Right ventricle myocardium superior (tissue), 1 donor: ENCODE results near the gene PHB1. TPM values are rescaled to one million over a fixed set of nuclear protein-coding genes. Genes with fewer than 3 reads are reported as not detected.
A peak's percentile ranks its signal among the peaks of the same experiment; 100 is the strongest.
"Not testable (repeated sequence)": the region's sequence is repeated elsewhere in the genome, so short reads cannot be mapped to it uniquely, and the experiment has no call there.

Experiments
- ATAC-seq: fragments of 200-7000 bp; cut with Tn5 transposase; one replicate; pipeline ENCODE4 v1.9.1; 2020; ENCODE audit warnings: mild to moderate bottlenecking; ENCODE audit not compliant: poor library complexity
- DNase-seq: peaks from one replicate; pipeline ENCODE4 v3.0.0-alpha.2; 2020
- intact Hi-C: fragments of 100-400 bp; cut with DNase I; formaldehyde crosslinking; loops from one replicate; pipeline ENCODE4 v1.11.2; 2022
- total RNA-seq: library from RNA; stranded (reverse); fragmentation: NEBNext Ultra II Directional; extraction: Animal tissue kit (Norgen Biotek cat#: 25700); gene quantifications from one replicate; pipeline ENCODE4 v1.2.1, GENCODE V29; 2021
- donor health status: DM: no; HTN: yes; CAD: no; lungs with severe emphysema.

PHB1 gene
- total RNA-seq, 1 donor from 2014 or later: 236 TPM

DNA sequence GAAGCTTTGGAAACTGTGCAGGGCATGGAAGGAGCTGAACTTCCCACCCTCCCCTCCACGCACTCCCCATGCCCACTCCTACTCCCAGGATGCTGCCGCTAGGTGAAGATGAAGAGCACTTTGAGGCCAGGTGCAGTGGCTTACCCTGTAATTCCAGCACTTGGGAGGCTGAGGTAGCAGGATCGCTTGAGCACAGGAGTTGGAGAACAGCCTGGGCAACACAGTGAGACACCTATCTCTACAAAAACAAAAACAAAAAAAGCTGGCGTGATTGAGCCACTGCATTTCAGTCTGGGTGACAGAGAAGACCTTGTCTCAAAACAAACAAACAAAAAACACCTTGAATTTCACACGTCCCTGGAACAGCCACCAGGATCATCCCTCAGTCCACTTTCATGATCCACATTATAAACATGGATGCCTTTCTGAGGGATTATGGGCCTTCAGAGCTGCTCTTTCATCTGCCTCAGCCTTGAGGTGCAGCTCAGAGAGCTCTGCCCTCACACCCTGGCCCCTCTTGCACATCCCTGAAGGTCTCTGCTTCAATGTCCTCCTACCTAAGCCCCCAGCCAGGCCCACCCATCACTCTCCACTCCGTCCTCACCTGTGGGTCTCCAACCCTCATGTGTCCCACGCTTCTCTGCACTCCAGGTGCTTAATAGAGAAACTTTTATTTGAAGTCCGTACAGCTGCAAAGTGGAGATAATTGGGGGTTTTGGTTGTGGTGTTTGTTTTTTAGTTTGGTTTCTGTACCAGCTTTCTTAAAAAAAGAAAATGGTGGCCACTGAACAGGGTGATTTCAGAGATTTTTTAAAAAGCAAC is 25.8 kb downstream of the PHB1 start:
- intact Hi-C loops: no loop called here
- ATAC-seq: no peak

DNA sequence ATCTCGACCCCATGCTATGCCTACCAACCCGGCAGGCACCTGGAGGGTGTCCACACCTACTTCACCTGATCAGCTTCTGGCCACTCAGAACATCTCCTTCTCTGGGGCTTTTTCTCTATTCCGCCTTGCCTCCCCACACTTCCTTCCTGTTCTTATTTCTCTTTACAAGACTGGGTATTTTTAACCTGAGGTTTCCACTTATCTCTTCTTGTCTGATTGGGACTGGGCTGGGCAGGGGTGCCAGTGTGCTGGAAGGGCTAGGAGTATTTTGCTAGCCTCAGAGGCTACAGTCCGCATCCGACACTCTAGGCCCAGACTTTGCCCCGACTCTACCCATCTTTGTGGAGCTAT is 26.4 kb downstream of the PHB1 start:
- ATAC-seq: no peak
- intact Hi-C loops: no loop called here

More for the DNA sequence above, 25.8 kb downstream of the PHB1 start:
- DNase-seq: no peak

DNA sequence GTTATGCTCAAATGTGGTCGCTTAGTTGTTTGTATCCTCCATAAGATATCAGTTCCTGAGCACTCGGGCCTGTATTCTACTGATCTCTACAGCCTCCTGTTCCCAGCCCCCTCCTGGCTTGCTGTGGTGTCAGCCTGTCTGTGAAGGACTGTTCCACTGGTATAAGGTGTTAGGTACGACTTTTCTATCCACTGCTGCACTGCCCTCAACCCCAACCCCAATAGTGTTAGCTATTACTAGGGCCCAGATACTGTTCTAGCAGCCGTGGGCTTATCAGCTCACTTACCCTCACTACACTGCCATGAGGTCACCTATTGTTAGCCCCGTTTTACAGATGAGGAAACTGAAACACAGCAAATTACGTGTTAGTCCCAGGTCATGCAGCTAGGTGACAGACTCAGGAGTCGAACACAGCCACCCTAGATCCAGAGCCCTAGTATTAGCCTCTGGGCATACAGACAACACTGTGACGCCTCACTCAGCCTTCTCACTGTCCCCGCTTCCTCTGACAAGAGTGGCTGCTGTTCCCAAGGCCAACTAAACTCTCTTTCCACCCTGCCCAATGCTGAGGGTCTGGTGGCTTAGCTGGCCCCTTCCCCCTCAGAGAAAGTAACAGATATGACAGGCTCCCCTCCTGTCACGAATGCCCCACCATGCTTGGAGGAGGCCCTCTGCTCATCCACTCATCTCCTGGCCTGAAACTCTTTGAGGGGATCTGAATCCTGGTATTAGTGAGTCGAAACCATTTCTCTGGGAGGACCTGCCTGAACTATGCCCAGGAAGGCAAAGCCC is 27.0 kb downstream of the PHB1 start:
- ATAC-seq (no peak), DNase-seq (no peak)
- intact Hi-C loops: no loop called here

More for the DNA sequence above, 26.4 kb downstream of the PHB1 start:
- DNase-seq: no peak

DNA sequence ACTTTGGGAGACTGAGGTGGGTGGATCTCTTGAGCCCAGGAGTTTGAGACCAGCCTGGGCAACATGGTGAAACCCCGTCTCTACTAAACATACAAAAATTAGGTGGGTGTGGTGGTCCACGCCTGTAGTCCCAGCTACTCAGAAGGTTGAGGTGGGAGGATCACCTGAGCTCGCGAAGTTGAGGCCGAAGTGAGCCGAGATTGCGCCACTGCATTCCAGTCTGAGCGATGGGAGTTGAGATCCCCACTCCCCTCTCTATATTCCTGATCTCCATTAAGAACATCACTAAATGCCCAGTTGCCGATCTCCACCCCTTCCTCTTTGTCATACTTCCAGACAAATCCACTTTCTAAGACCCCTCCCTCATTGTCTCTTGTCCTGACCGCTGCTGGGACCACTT is 28.3 kb downstream of the PHB1 start:
- DNase-seq (no peak), ATAC-seq (no peak)
- intact Hi-C loops: no loop called here

DNA sequence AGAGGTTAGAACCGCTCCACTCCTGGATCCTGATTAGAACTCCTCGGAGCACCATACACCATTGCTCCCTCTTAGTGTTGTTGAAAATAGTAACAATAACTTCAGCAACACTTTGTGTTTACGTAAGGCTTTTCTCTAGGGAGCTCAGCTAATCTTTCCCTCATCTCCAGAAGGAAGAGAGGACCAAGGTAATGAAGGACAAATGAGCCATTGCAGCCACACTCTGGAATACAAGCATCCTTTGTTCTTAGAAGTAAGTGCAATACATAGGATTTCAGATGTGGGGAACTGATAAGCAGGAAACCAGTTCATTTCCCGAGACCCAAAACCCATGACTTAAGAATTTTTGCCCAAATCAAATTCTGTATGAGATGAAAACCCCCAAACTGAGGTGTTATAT is 29.7 kb downstream of the PHB1 start:
- no peak for ATAC-seq
- no peak for DNase-seq
- intact Hi-C loops: no loop called here

DNA sequence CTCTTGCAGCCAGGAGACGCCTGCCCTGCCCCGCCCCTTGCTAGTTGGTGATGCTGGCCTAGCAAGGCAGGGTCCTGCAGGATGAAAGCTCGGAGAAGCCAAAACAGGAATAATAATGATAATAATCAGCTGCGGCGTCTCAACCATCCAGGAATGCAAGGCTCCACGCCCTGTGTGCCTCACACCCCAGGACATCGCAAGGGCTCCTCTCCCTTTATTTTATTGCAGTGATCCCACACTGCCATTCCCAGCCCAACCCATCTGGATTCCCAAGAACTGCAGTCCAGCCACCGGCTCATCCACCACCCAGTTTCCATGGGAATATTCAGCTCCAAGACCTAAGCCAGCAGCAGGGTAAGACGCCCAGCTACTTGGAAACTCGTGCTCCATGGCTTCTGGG is 31.6 kb downstream of the PHB1 start:
- ATAC-seq: no peak
- no peak for DNase-seq
- intact Hi-C loops: no loop called here

DNA sequence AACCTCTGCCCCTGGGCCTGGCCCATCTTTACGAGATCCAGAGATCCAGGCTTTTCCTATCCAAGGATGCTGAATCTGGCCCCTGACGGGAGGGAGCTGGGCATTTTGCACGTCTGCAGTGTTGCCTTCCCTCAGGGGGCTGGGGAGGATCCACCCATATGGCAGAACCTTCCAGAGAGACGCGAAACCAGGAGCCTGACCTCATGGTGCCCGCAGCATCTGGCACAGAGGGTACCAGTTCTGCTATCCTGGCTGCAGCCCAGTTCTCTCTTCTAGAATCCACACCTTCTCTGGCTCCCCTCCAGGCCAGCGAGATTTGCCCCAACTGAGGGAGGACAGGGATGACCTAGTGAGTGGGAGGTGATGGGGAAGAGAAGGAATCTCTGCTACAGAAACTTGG is 32.1 kb downstream of the PHB1 start:
- ATAC-seq (peak; percentile 52), DNase-seq (no peak)
- intact Hi-C loops: no loop called here

DNA sequence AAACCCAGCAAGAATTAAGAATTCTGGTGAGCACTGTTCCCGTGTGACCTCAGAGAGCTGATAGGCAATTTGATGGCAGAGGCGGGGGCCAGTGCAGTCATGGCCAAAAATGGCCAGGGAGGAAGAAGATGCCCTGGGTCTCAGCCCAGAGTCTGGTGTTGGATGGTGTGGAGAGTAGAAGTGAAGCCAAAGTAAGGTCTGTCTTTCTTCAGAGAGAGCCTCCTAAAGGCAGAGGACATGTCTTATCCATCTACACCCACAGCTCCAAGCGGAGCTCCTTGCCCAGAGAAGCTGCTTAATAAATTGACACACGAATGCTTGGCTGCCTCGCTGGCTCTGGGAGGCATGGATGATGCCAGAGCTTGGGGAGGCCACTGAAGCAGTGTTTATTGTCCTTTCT is 32.9 kb downstream of the PHB1 start:
- DNase-seq (no peak), ATAC-seq (no peak)
- intact Hi-C loops: no loop called here

DNA sequence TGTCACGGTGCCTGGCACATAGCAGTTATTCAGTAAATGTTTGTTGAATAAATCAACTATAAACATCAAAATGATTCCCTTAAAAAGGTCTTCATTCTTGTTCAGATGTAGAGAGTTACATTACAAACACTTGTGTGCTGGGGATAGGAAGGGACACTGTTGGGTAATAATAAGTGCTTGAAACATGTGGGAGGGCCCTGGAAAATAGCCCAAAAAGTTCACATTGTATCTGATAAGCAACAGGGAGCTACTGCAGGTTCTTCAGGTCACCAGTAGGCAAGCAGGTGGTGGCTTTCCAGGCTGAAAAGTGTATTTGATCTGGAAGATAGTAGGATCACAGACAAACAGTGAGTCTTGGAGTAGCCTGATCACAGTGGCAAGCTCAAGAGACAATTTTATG is 33.6 kb downstream of the PHB1 start:
- ATAC-seq: no peak
- no peak for DNase-seq
- intact Hi-C loops: no loop called here

DNA sequence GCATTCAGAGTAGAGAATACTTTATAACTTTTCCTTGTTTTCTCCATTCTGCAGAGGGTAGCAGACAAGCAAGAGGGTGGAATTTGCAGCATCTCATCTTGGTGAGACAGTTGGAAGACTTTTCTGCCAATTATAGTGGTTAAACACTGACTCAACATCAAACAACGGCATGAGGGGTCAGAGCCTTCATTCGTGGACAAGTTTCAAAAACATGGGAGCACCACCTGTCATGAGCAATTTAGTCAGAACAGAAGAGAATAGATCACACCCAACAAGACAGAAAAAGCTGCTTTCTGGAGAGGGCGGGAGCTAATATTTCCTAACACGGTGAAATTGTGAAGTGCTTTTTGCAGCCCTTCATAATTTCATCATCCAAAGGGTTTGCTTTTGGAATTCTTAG is 34.8 kb downstream of the PHB1 start:
- no peak for ATAC-seq
- intact Hi-C loops: no loop called here
- DNase-seq: no peak

DNA sequence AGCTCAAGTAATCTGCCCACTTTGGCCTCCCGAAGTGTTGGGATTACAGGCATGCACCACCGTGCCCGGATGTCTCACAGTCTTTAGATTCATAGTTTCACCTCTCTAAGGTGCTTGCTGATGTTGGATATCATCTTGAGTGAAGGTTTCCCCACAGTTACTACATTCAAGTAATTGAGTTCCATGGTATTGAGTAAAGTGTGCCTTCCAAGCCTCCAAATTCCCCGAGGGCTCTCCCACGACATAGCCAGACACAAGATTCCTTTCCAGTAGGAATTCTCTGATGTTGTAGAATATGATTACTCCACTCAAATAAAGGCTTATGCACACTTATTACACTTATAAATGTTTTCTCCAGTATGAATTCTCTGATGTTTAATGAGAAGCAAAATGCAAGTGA is 36.4 kb downstream of the PHB1 start:
- intact Hi-C loops: no loop called here
- DNase-seq (no peak), ATAC-seq (no peak)

DNA sequence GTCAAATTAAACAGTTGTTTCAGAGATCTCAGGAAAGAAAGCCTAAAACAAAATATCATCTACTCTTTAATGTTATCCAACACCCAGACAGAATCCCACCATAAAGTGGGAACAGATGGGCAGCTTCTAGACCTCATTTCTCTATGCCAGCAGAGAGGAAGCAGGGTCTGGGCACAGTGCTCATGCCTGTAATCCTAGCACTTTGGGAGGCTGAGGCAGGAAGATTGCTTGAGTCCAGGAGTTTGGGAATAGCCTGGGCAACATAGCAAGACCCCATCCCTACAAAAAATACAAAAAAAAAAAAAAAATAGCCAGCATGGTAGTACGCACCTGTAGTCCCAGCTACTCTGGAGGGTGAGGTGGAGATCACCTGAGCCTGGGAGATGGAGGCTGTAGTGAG is 39.1 kb downstream of the PHB1 start:
- DNase-seq (no peak), ATAC-seq (no peak)
- intact Hi-C loops: no loop called here

DNA sequence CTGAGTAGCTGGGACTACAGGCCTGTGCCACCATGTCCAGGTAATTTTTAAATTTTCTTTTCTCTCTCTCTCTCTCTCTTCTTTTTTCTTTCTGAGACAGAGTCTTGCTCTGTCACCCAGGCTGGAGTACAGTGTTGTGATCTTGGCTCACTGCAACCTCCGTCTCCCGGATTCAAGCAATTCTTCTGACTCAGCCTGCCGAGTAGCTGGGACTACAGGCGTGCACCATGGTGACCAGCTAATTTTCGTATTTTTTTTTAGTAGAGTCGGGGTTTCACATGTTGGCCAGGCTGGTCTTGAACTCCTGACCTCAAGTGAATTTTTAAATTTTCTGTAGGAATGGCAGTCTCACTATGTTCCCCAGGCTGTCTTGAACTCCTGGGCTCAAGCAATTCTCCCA is 41.6 kb downstream of the PHB1 start:
- intact Hi-C loops: no loop called here
- no peak for DNase-seq
- ATAC-seq: no peak

DNA sequence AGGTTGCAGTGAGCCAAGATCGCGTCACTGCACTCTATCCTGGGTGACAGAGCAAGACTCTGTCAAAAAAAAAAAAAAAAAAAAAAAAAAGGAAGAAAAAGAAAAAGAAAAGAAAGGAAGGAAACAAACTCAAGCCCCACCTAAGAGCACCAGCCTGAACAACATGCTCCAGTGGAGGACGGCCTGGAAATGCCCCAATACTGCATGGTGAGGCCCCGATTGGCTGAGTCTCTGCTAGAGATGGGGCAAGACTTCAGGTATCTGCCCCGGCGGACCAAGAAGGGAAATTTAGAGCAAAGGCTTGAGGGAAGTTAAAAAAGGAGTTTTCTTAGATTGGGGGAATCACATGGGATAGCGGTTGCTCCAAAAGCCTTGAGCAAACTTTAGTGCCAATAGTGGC is 42.3 kb downstream of the PHB1 start:
- ATAC-seq: no peak
- intact Hi-C loops: no loop called here

DNA sequence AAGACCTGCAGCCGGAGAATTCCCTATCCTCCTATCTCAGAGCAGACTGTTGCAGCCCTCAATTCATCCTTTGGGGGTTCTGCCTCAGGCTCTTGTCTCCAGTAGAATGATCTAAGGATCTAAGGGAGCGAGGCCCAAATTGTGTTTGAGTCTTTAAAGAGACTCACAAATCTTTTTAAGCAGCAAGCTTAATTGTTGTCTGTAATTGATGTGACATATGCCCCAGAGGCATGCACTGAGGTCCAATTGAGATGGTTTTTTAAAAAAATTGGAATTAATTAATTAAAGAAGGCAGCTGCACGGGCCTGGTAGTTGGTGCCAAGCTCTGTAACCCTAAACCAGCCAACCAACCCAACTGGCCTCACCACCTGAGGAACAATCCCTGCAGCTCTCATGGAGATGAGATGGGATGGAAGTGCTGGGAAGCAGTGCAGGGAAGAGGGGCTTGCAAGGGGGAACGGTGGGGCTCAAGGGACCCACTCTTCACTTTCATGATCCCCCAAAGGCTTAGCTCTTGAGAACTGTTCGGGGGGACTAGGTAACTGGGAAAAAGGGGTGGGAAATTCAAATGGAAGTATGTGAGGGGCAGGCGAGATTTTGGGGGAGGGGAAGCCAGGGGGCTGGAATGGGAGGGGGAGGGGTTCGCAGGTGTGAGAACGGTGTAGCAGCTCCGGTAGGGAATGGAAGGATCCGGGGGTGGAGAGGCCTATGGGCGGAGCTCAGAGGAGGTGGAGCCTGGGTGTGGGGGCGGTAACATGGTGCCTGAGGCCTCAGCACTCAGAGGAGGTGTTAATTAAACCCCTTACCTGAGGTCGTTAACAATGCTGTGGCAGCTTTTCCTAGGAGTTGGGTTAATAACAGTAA is 43.5 kb downstream of the PHB1 start:
- ATAC-seq (no peak), DNase-seq (no peak)
- intact Hi-C loops: no loop called here

More for the DNA sequence above, 42.3 kb downstream of the PHB1 start:
- no peak for DNase-seq

DNA sequence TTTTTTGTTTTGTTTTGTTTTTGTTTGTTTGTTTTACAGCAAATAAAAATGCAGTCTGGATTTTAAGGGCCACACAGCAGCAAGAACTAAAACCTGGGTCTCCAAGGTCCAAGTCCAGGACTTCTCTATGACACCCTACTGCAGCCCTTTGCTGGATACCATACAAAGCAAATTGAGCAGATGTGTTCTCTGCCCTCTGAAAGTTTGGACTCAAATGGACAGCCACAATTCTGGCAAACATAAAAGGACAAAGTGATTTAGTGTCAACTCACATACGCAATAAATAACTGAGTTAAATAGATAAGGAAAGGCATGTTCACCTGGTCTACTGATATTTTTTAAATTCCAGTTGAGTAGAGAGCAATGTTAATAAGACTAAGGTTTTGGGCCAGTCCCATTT is 44.9 kb downstream of the PHB1 start:
- ATAC-seq: no peak
- intact Hi-C loops: no loop called here
- no peak for DNase-seq

DNA sequence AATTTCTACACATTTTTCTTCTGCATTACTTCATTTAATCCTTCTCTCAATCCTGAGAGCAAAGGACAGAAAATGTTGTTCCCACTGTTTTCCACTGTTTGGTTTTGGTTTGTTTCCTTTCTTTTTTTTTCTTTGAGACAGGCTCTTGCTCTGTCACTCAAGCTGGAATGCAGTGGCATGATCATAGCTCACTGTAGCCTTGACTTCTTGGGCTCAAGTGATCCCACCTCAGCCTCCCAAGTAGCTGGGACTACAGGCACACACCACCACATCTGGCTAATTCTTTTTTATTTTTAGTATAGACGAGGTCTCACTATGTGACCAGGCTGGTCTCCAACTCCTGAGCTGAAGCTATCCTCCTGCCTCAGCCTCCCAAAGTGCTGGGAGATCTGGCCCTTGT is 45.6 kb downstream of the PHB1 start:
- no peak for ATAC-seq
- no peak for DNase-seq
- intact Hi-C loops: no loop called here

DNA sequence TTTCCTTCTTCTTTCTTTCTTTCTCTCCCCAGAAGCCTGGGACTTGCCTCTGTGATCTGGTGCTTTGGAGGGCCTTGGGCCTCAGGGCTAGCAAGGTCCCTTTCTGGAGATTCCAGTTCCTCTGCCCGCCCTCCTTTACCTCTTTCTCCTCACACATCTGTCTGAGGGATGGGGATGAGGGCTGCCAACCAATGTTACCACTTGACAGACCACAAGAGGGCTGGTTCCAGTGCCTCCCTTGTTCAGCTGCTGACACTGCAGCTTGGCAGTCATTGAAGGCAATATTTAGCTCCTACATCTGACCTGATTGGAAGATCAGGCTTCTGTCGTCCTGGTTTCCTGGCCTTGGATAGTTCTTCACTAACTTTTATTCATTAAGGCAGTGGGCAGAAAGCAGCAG is 49.0 kb downstream of the PHB1 start:
- intact Hi-C loops: no loop called here
- ATAC-seq (no peak), DNase-seq (no peak)

DNA sequence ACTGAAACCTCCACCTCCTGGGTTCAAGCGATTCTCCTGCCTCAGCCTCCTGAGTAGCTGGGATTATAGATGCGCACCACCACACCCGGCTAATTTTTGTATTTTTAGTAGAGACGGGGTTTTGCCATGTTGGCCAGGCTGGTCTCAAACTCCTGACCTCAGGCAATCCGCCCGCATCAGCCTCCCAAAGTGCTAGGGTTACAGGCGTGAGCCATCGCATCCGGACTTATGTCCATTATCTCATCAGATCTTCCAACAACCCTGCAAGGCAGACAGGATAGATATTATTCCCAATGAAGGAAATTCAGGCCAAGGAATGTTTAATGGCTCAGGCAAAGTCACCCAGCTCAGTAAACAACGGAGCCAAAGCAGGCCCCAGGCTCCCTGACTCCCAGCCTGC is 49.6 kb downstream of the PHB1 start:
- ATAC-seq, DNase-seq, intact Hi-C loops: not testable (repeated sequence)
